ENCODE data around the gene MEN1. TPM values are rescaled to one million over a fixed set of nuclear protein-coding genes. Genes with fewer than 3 reads are reported as not detected.

Gene MEN1
- total and polyA plus RNA-seq, 9 of the 15 experiments (the other 6 are each of a cell fraction or from before 2014, with no cell fraction given) = 3.4 to 57.2 (median 19.3) TPM

GRCh38 chr11:64771861-64772260 is 38.5 kb downstream of the MEN1 start:
- Histone ChIP-seq H3K9me1 (ENCODE audit: control insufficient read depth, insufficient read depth, low read length) (peaks cover 12% of the 10 kb centered on the region), H3K36me3 (ENCODE audit: control insufficient read depth, insufficient read depth, low read length) (peaks cover 99% of the 10 kb centered on the region), H4K20me1 (replicated peaks; ENCODE audit: control insufficient read depth, insufficient read depth, low read length) (peaks cover 66% of the 10 kb centered on the region), H3K4me1 (replicated peaks in 1 of 2; ENCODE audit: control insufficient read depth in 2 of 2, insufficient read depth in 2 of 2, low read length in 2 of 2) (peaks cover 5 to 6% of the 10 kb centered on the region in 2 experiments; a peak in 3 of 5 replicates), H3K9me3 (replicated peaks; ENCODE audit: control insufficient read depth, insufficient read depth, low read depth, low read length) (no peaks in the 10 kb centered on the region), H3K27ac (ENCODE audit: extremely low read depth, low read depth, low read length) (no peak overlapping the region), H3K9ac (ENCODE audit: insufficient read depth in 1 of 2, low read depth in 2 of 2, low read length in 2 of 2) (no peak overlapping the region), H3K79me2 (ENCODE audit: control insufficient read depth, insufficient read depth, low read length) (peaks cover 95% of the 10 kb centered on the region), H3K27me3 (ENCODE audit: control insufficient read depth in 2 of 2, insufficient read depth in 2 of 2, low read length in 2 of 2) (no peaks in the 10 kb centered on the region), H2AFZ (ENCODE audit: low read depth, low read length) (no peak overlapping the region), H3K4me2 (ENCODE audit: insufficient read depth, low read length) (no peak overlapping the region), H3K4me3 (no peak overlapping the region)
- DNase-seq (ENCODE audit: extremely low read depth in 1 of 4, low spot score in 3 of 4) (no peak), FAIRE-seq (no peak), ATAC-seq (no peak)
- ChIA-PET POLR2A (interaction anchor here (10.8 kb wide), 1 partner anchor 9 kb away, joined by 168 read pairs; the partner anchor contains the start of gene PYGM), CTCF (ENCODE audit: low intra/inter-chr PET ratio) (no interaction called here)
- no TSS peak for BruUV-seq (replicated peaks)
- in situ Hi-C loops (cut with MboI) (no loop called here), intact Hi-C loops (cut with micrococcal nuclease) (no loop called here)
- WGBS (ENCODE audit: insufficient coverage, low coverage, missing lambda C conversion rate) = 93% methylated on average over 2 of the region's 2 CpGs
- TF ChIP-seq ILK (tag; IDR thresholded peaks at IDR 0.05; ENCODE audit: borderline replicate concordance, low read depth) (no peak), SP1 (CRISPR knock-in tag; IDR thresholded peaks at IDR 0.05) (0 out of 2 replicates have a peak, but pooled peaks have one; percentile 27)

GRCh38 chr11:64770120-64770519 is 40.2 kb downstream of the MEN1 start:
- ATAC-seq (no peak), FAIRE-seq (no peak), DNase-seq (ENCODE audit: extremely low read depth in 1 of 4, low spot score in 3 of 4) (no peak)
- no peak overlapping the region for H3K4me2 ChIP-seq (ENCODE audit: insufficient read depth, low read length)
- peaks cover 0 to 14% of the 10 kb centered on the region in 2 experiments; a peak in 1 of 5 replicates for H3K4me1 ChIP-seq (replicated peaks in 1 of 2; ENCODE audit: control insufficient read depth in 2 of 2, insufficient read depth in 2 of 2, low read length in 2 of 2)
- H4K20me1 ChIP-seq (replicated peaks; ENCODE audit: control insufficient read depth, insufficient read depth, low read length) = peaks cover 52% of the 10 kb centered on the region
- no peak overlapping the region for H3K4me3 ChIP-seq
- BruUV-seq (replicated peaks) = no TSS peak
- no peaks in the 10 kb centered on the region for H3K27me3 ChIP-seq (ENCODE audit: control insufficient read depth in 2 of 2, insufficient read depth in 2 of 2, low read length in 2 of 2)
- CTCF ChIA-PET (ENCODE audit: low intra/inter-chr PET ratio) = no interaction called here
- no peak overlapping the region for H3K9ac ChIP-seq (ENCODE audit: insufficient read depth in 1 of 2, low read depth in 2 of 2, low read length in 2 of 2)
- intact Hi-C loops (cut with micrococcal nuclease) = no loop called here
- no peak overlapping the region for H3K27ac ChIP-seq (ENCODE audit: extremely low read depth, low read depth, low read length)
- peaks cover 98% of the 10 kb centered on the region for H3K36me3 ChIP-seq (ENCODE audit: control insufficient read depth, insufficient read depth, low read length)
- POLR2A ChIA-PET = interaction anchor here (0.9 to 10.8 kb wide), 2 partner anchors 7 to 9 kb away, joined by 4 to 168 read pairs; partner anchors contain the start of gene PYGM
- peak; percentile 19; the same call in 1 of the 2 replicates for TF ChIP-seq PML (IDR thresholded peaks at IDR 0.05; ENCODE audit: low read length)
- peak; percentile 17; the same call in 1 of the 2 replicates for TF ChIP-seq POLR2AphosphoS5 (IDR thresholded peaks at IDR 0.05; ENCODE audit: control insufficient read depth, insufficient read depth, low read depth, low read length)
- TF ChIP-seq PBX2 (CRISPR knock-in tag; IDR thresholded peaks at IDR 0.05; ENCODE audit: low read depth) = no peak
- no peak for TF ChIP-seq PBX2 (tag; conservative IDR thresholded peaks at IDR 0.05; ENCODE audit: low read depth)
- peak; percentile 36; the same call in 1 of the 2 replicates for TF ChIP-seq POLR2A (conservative IDR thresholded peaks at IDR 0.05)
- no peak for TF ChIP-seq ELF1 (tag; IDR thresholded peaks at IDR 0.05)
- in situ Hi-C loops (cut with MboI) = no loop called here
- H3K9me1 ChIP-seq (ENCODE audit: control insufficient read depth, insufficient read depth, low read length) = peaks cover 5% of the 10 kb centered on the region
- no peak overlapping the region for H2AFZ ChIP-seq (ENCODE audit: low read depth, low read length)
- no peaks in the 10 kb centered on the region for H3K9me3 ChIP-seq (replicated peaks; ENCODE audit: control insufficient read depth, insufficient read depth, low read depth, low read length)
- WGBS (ENCODE audit: insufficient coverage, low coverage, missing lambda C conversion rate) = 97% methylated on average over 9 of the region's 12 CpGs
- H3K79me2 ChIP-seq (ENCODE audit: control insufficient read depth, insufficient read depth, low read length) = peaks cover 78% of the 10 kb centered on the region
